ENCODE measurements around the gene EEF1A2.

DNA sequence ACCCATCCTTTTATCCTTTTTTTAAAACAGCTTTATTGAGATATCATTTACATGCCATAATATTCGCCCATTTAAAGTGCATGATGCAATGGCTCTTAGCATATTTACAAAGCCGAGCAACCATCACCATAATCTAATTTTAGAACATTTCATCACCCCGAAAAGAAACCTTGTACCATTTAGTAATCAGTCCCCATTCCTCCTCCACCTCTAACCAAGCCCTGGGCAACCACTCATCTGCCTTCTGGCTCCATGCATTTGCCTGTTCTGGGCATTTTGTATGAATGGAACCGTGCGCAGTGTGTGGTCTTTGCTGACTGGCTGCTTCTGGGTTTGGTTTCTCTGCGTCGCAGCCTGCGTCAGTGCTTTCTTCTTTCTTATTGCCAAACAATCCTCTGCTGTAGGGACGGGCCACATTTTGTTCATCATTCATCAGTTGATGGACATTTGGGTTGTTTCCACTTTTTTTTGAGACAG lies 10.2 kb upstream of the EEF1A2 start:
- TF ChIP-seq, protein P1, sequence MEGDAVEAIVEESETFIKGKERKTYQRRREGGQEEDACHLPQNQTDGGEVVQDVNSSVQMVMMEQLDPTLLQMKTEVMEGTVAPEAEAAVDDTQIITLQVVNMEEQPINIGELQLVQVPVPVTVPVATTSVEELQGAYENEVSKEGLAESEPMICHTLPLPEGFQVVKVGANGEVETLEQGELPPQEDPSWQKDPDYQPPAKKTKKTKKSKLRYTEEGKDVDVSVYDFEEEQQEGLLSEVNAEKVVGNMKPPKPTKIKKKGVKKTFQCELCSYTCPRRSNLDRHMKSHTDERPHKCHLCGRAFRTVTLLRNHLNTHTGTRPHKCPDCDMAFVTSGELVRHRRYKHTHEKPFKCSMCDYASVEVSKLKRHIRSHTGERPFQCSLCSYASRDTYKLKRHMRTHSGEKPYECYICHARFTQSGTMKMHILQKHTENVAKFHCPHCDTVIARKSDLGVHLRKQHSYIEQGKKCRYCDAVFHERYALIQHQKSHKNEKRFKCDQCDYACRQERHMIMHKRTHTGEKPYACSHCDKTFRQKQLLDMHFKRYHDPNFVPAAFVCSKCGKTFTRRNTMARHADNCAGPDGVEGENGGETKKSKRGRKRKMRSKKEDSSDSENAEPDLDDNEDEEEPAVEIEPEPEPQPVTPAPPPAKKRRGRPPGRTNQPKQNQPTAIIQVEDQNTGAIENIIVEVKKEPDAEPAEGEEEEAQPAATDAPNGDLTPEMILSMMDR (IDR thresholded peaks at IDR 0.05): no peak
- TF ChIP-seq POLR2A (IDR thresholded peaks at IDR 0.05): no peak
- no peak for TF ChIP-seq EP300 (IDR thresholded peaks at IDR 0.05)

Measured in tibial nerve (tissue), 4 donors.